CD14-positive monocyte (primary cell): Measurements from ENCODE around the gene MGAT4A. TPM values are rescaled to one million over a fixed set of nuclear protein-coding genes. Genes with fewer than 3 reads are reported as not detected.

Experiments
- DNase-seq, 3 donors: peaks; one replicate each; pipeline ENCODE4 v3.0.0-alpha.2; 2011 to 2022
- H2AFZ ChIP-seq: 2 replicates; pipeline ENCODE4 v1.6.0; 2012; ENCODE audit warnings: mild to moderate bottlenecking, low read depth, low read length, inconsistent platforms; ENCODE audit not compliant: insufficient read depth, poor library complexity, severe bottlenecking
- H3K27ac ChIP-seq, 2 donors: 1 replicate in 1 of 2; 2 replicates in 1 of 2; pipeline ENCODE4 v1.5.1; 2012 to 2013; ENCODE audit warnings: low read length in 2 of 2, control low read depth in 1 of 2, inconsistent platforms in 1 of 2, low read depth in 1 of 2, mild to moderate bottlenecking in 1 of 2
- H3K27me3 ChIP-seq, 2 donors: one replicate each; pipeline versions ENCODE4 v1.6.0 to v1.6.1; 2011 to 2013; ENCODE audit warnings: low read length in 2 of 2; ENCODE audit not compliant: control insufficient read depth in 2 of 2, insufficient read depth in 2 of 2
- H3K36me3 ChIP-seq, 2 donors: replicated peaks in 1 of 2; 1 replicate in 1 of 2; 2 replicates in 1 of 2; pipeline versions ENCODE4 v1.5.1 to v1.6.1; 2012 to 2013; ENCODE audit warnings: low read length in 2 of 2, control low read depth in 1 of 2, inconsistent platforms in 1 of 2, mild to moderate bottlenecking in 1 of 2; ENCODE audit not compliant: insufficient read depth in 2 of 2, control insufficient read depth in 1 of 2
- H3K4me1 ChIP-seq, 2 donors: 1 replicate in 1 of 2; 2 replicates in 1 of 2; pipeline versions ENCODE4 v1.5.1 to v1.6.1; 2012 to 2013; ENCODE audit warnings: low read length in 2 of 2, control low read depth in 1 of 2, inconsistent platforms in 1 of 2, mild to moderate bottlenecking in 1 of 2, moderate library complexity in 1 of 2; ENCODE audit not compliant: insufficient read depth in 2 of 2, control insufficient read depth in 1 of 2
- H3K4me2 ChIP-seq: replicated peaks from 2 replicates; pipeline ENCODE3; 2012; ENCODE audit warnings: low read length, moderate library complexity, mild to moderate bottlenecking; ENCODE audit not compliant: poor library complexity, severe bottlenecking; ENCODE audit errors: extremely low read depth
- H3K4me3 ChIP-seq, 3 experiments: fragments of 200-600 bp in 1 of 3; sonication (generic) in 1 of 3; replicated peaks in 1 of 3; 1 replicate in 2 of 3; 2 replicates in 1 of 3; pipeline ENCODE4 v1.5.1; 2011 to 2013; ENCODE audit warnings: low read length in 3 of 3, mild to moderate bottlenecking in 3 of 3, control low read depth in 2 of 3, low read depth in 2 of 3, inconsistent platforms in 1 of 3, moderate library complexity in 1 of 3
- H3K79me2 ChIP-seq: 2 replicates; pipeline ENCODE4 v1.6.0; 2012; ENCODE audit warnings: mild to moderate bottlenecking, control low read depth, inconsistent platforms, low read length, moderate library complexity; ENCODE audit not compliant: insufficient read depth
- H3K9ac ChIP-seq: 2 replicates; pipeline ENCODE4 v1.6.0; 2017; ENCODE audit warnings: low read length, mild to moderate bottlenecking; ENCODE audit not compliant: insufficient read depth, poor library complexity, severe bottlenecking
- H3K9me3 ChIP-seq, 2 donors: replicated peaks in 1 of 2; 1 replicate in 1 of 2; 2 replicates in 1 of 2; pipeline versions ENCODE4 v1.5.1 to v1.6.1; 2012 to 2013; ENCODE audit warnings: low read length in 2 of 2, control low read depth in 1 of 2; ENCODE audit not compliant: control insufficient read depth in 1 of 2, insufficient read depth in 1 of 2
- H4K20me1 ChIP-seq: 2 replicates; pipeline ENCODE4 v1.6.0; 2012; ENCODE audit warnings: mild to moderate bottlenecking, low read length, control low read depth, moderate library complexity; ENCODE audit not compliant: insufficient read depth
- H3K27ac Mint-ChIP-seq, 7 donors: one replicate each; pipeline ENCODE4 v1.8.0; 2020; ENCODE audit warnings: mild to moderate bottlenecking in 7 of 7, mixed read lengths in 7 of 7, moderate library complexity in 6 of 7, inconsistent platforms in 2 of 7
- H3K27me3 Mint-ChIP-seq, 3 donors: one replicate each; pipeline ENCODE4 v1.8.0; 2021 to 2022; ENCODE audit warnings: low read depth in 3 of 3, mild to moderate bottlenecking in 3 of 3, mixed read lengths in 3 of 3, moderate library complexity in 3 of 3, inconsistent platforms in 1 of 3
- H3K36me3 Mint-ChIP-seq, 2 donors: one replicate each; pipeline ENCODE4 v1.8.0; 2020; ENCODE audit warnings: mixed read lengths in 2 of 2, inconsistent platforms in 1 of 2, mild to moderate bottlenecking in 1 of 2
- H3K4me1 Mint-ChIP-seq: one replicate; pipeline ENCODE4 v1.8.0; 2020; ENCODE audit warnings: mild to moderate bottlenecking, mixed read lengths
- H3K4me3 Mint-ChIP-seq, 2 donors: one replicate each; pipeline ENCODE4 v1.8.0; 2020; ENCODE audit warnings: mild to moderate bottlenecking in 2 of 2, mixed read lengths in 2 of 2, moderate library complexity in 1 of 2
- H3K9me3 Mint-ChIP-seq, 7 donors: one replicate each; pipeline ENCODE4 v1.8.0; 2020 to 2022; ENCODE audit warnings: mixed read lengths in 7 of 7, mild to moderate bottlenecking in 6 of 7, moderate library complexity in 6 of 7, inconsistent platforms in 2 of 7
- CTCF ChIP-seq: fragments of 200-600 bp; IDR thresholded peaks from one replicate; pipeline ENCODE4 v1.8.0; 2022; ENCODE audit warnings: antibody characterized with exemption, mild to moderate bottlenecking
- WGBS: methylation state at CpG from one replicate; pipeline ENCODE4 v1.1.5; 2013; ENCODE audit warnings: missing lambda C conversion rate; ENCODE audit not compliant: insufficient coverage; 5-methylcytosine and 5-hydroxymethylcytosine counted together
- intact Hi-C, 2 donors: fragments of 100-400 bp; cut with micrococcal nuclease; formaldehyde crosslinking; loops; one replicate each; pipeline versions ENCODE4 v1.15.0 to v1.15.1; 2023
- polyA plus RNA-seq, 3 donors: library from polyadenylated mRNA; depleted of rRNA in 1 of 3; unstranded in 2 of 3; stranded (reverse) in 1 of 3; fragments of 300-500 nt in 2 of 3; fragments of >200 nt in 1 of 3; fragmentation: Illumina TruSeq in 2 of 3; gene quantifications; 1 replicate in 2 of 3; 2 replicates in 1 of 3; pipeline ENCODE4 v1.2.3, GENCODE V29; 2012 to 2021

The MGAT4A gene
- polyA plus RNA-seq, 3 donors: 24.3 to 35.9 (median 35.1) TPM

GRCh38 chr2:98717621-98718020 is 13.3 kb downstream of the MGAT4A start:
- Mint-ChIP-seq H3K9me3 (peaks cover 0 to 10% (median 3%) of the 10 kb centered on the region in 7 donors), H3K36me3 (peaks cover 32 to 56% of the 10 kb centered on the region in 2 donors), H3K4me1 (peaks cover 7% of the 10 kb centered on the region), H3K27ac (peak overlapping the region in 1 of 7 donors; percentile 42), H3K27me3 (no peaks in the 10 kb centered on the region), H3K4me3 (no peak overlapping the region)
- no peak for TF ChIP-seq CTCF
- Histone ChIP-seq H3K36me3 (peaks cover 14 to 36% of the 10 kb centered on the region in 2 donors), H3K9ac (no peak overlapping the region), H2AFZ (no peak overlapping the region), H3K9me3 (peaks cover 0 to 3% of the 10 kb centered on the region in 2 donors), H3K27me3 (no peaks in the 10 kb centered on the region), H3K79me2 (peaks cover 55% of the 10 kb centered on the region), H4K20me1 (peaks cover 19% of the 10 kb centered on the region), H3K4me3 (no peak overlapping the region), H3K4me1 (no peaks in the 10 kb centered on the region), H3K4me2 (no peak overlapping the region), H3K27ac (no peak overlapping the region)
- WGBS: 99% methylated on average over 5 of the region's 6 CpGs
- no peak for DNase-seq
- intact Hi-C loops: no loop called here

- Histone ChIP-seq H3K4me3 (no peak overlapping the region), H3K4me1 (no peaks in the 10 kb centered on the region), H3K36me3 (peaks cover 14 to 28% of the 10 kb centered on the region in 2 donors), H4K20me1 (peaks cover 20% of the 10 kb centered on the region), H3K4me2 (no peak overlapping the region), H3K9me3 (peaks cover 0 to 3% of the 10 kb centered on the region in 2 donors), H3K27ac (no peak overlapping the region), H3K9ac (no peak overlapping the region), H3K27me3 (no peaks in the 10 kb centered on the region), H3K79me2 (peaks cover 57% of the 10 kb centered on the region), H2AFZ (no peak overlapping the region)
- H3K4me3 Mint-ChIP-seq: no peak overlapping the region
- H3K36me3 Mint-ChIP-seq: peaks cover 32 to 50% of the 10 kb centered on the region in 2 donors
- H3K9me3 Mint-ChIP-seq: peaks cover 0 to 10% (median 3%) of the 10 kb centered on the region in 7 donors
- H3K4me1 Mint-ChIP-seq: peaks cover 9% of the 10 kb centered on the region
- TF ChIP-seq CTCF: no peak
- WGBS: 100% methylated on average over 4 of the region's 5 CpGs
- H3K27me3 Mint-ChIP-seq: no peaks in the 10 kb centered on the region
- intact Hi-C loops: no loop called here
- DNase-seq: no peak
- no peak overlapping the region for H3K27ac Mint-ChIP-seq
Measured at GRCh38 chr2:98716786-98717185, 14.1 kb downstream of the MGAT4A start.
